HepG2 (cell line): ENCODE measurements around the gene SLC9A9. TPM values are rescaled to one million over a fixed set of nuclear protein-coding genes. Genes with fewer than 3 reads are reported as not detected.

Source experiments
- ATAC-seq: fragments of 200-7000 bp; cut with Tn5 transposase; 3 replicates; pipeline ENCODE4 v1.9.1; 2020; ENCODE audit warnings: mild to moderate bottlenecking, moderate library complexity
- BruUV-seq: library from RNA; stranded (reverse); fragments of 400-500 nt; replicated peaks from 2 replicates; lab custom pipeline; 2021; lab: Mats Ljungman, UMichigan
- CTCF ChIA-PET: fragments of 300-600 bp; formaldehyde crosslinking; extraction: SDS; loops from one replicate; lab custom pipeline; 2021; ENCODE audit warnings: low total read pairs, inconsistent platforms, low intra/inter-chr PET ratio; lab: Yijun Ruan, JAX
- POLR2A ChIA-PET: fragments of 350-600 bp; sonication (Branson Sonifier 250); formaldehyde crosslinking; loops from one replicate; lab custom pipeline; 2020; ENCODE audit warnings: antibody characterized with exemption, inconsistent platforms; lab: Yijun Ruan, JAX
- DNase-seq: peaks from one replicate; pipeline ENCODE4 v3.0.0-alpha.2; 2015; ENCODE audit warnings: low spot score
- FAIRE-seq: peaks from 3 replicates; lab custom pipeline; 2011; peaks lifted over from hg19 to GRCh38; lab: Jason Lieb, UNC
- H2AFZ ChIP-seq: one replicate; pipeline ENCODE4 v1.6.1; 2011; ENCODE audit warnings: low read length, inconsistent platforms
- H3K27ac ChIP-seq: fragments of 300-600 bp; 3 replicates; pipeline ENCODE4 v1.8.0; 2011; ENCODE audit warnings: mixed run types, mild to moderate bottlenecking, mixed read lengths, low read length, inconsistent platforms; ENCODE audit not compliant: insufficient read depth; ENCODE audit errors: extremely low read length
- H3K27me3 ChIP-seq, 2 experiments: fragments of 200-600 bp in 1 of 2; 2 replicates in 1 of 2; 3 replicates in 1 of 2; pipeline versions ENCODE4 v1.6.0 to v1.8.0; 2011; ENCODE audit warnings: low read length in 2 of 2, mild to moderate bottlenecking in 2 of 2, moderate library complexity in 2 of 2, inconsistent platforms in 1 of 2; ENCODE audit not compliant: insufficient read depth in 2 of 2, control insufficient read depth in 1 of 2
- H3K36me3 ChIP-seq, 2 experiments: fragments of 200-600 bp in 1 of 2; replicated peaks in 1 of 2; 2 replicates in 1 of 2; 3 replicates in 1 of 2; pipeline versions ENCODE4 v1.5.1 to v1.8.0; 2011; ENCODE audit warnings: low read length in 2 of 2, inconsistent platforms in 1 of 2; ENCODE audit not compliant: insufficient read depth in 2 of 2, control insufficient read depth in 1 of 2
- H3K4me1 ChIP-seq: 2 replicates; pipeline ENCODE4 v1.5.1; 2012; ENCODE audit warnings: low read length, inconsistent platforms; ENCODE audit not compliant: insufficient read depth
- H3K4me2 ChIP-seq: 2 replicates; pipeline ENCODE4 v1.6.0; 2011; ENCODE audit warnings: low read depth, low read length, inconsistent platforms
- H3K4me3 ChIP-seq, 3 experiments: fragments of 200-600 bp in 1 of 3; sonication (generic), shearing (Covaris generic) in 1 of 3; replicated peaks in 1 of 3; 2 replicates each; pipeline ENCODE4 v1.5.1; 2011 to 2016; ENCODE audit warnings: low read length in 3 of 3, inconsistent platforms in 2 of 3, low read depth in 2 of 3, mild to moderate bottlenecking in 2 of 3, control low read depth in 1 of 3, mixed read lengths in 1 of 3; ENCODE audit not compliant: insufficient read depth in 1 of 3
- H3K79me2 ChIP-seq: one replicate; pipeline ENCODE4 v1.6.1; 2011; ENCODE audit warnings: low read length, inconsistent platforms; ENCODE audit not compliant: insufficient read depth
- H3K9ac ChIP-seq: 2 replicates; pipeline ENCODE4 v1.6.0; 2011; ENCODE audit warnings: mild to moderate bottlenecking, low read depth, low read length, inconsistent platforms; ENCODE audit not compliant: insufficient read depth
- H3K9me3 ChIP-seq: 2 replicates; pipeline ENCODE4 v1.5.1; 2012; ENCODE audit warnings: mild to moderate bottlenecking, low read length
- H4K20me1 ChIP-seq: 2 replicates; pipeline ENCODE4 v1.6.0; 2011; ENCODE audit warnings: inconsistent platforms, mild to moderate bottlenecking, low read length, moderate library complexity; ENCODE audit not compliant: insufficient read depth
- ASH2L ChIP-seq: fragments of 300-600, 200-600 bp; sonication (generic); IDR thresholded peaks from 2 replicates; pipeline ENCODE4 v1.7.0; 2017; ENCODE audit warnings: low read depth, mild to moderate bottlenecking, moderate library complexity, mixed read lengths, low read length; ENCODE audit not compliant: insufficient read length
- IKZF1 ChIP-seq: fragments of 450-650 bp; IDR thresholded peaks from 2 replicates; pipeline ENCODE4 v1.7.1; 2016
- MIXL1 ChIP-seq: IDR thresholded peaks from 2 replicates; pipeline ENCODE4 v1.6.1; 2016
- MTA1 ChIP-seq: sonication (generic); formaldehyde crosslinking; IDR thresholded peaks from 2 replicates; pipeline ENCODE4 v1.4.0; 2020; ENCODE audit warnings: missing genetic modification reagents, mild to moderate bottlenecking, borderline replicate concordance
- PCBP2 ChIP-seq: fragments of 200-400 bp; formaldehyde crosslinking; optimal IDR thresholded peaks from 2 replicates; pipeline ENCODE3; 2018; ENCODE audit warnings: low read length, low read depth; ENCODE audit not compliant: poor library complexity, severe bottlenecking
- PRPF4 ChIP-seq: fragments of 200-400 bp; formaldehyde crosslinking; IDR thresholded peaks from 2 replicates; pipeline ENCODE4 v1.6.1; 2016; ENCODE audit warnings: low read length, low read depth; ENCODE audit not compliant: poor library complexity, severe bottlenecking
- RARG ChIP-seq: sonication (generic); formaldehyde crosslinking; IDR thresholded peaks from 2 replicates; pipeline ENCODE4 v1.4.0; 2020; ENCODE audit warnings: low read depth, mild to moderate bottlenecking, missing genetic modification reagents
- ZBTB7A ChIP-seq: sonication (generic); formaldehyde crosslinking; IDR thresholded peaks from 2 replicates; pipeline ENCODE4 v1.8.0; 2022; ENCODE audit warnings: mild to moderate bottlenecking, missing genetic modification reagents
- ZNF234 ChIP-seq: sonication (generic); formaldehyde crosslinking; conservative IDR thresholded peaks from 2 replicates; pipeline ENCODE4 v1.5.1; 2020; ENCODE audit warnings: mild to moderate bottlenecking, missing genetic modification reagents
- ZNF510 ChIP-seq: sonication (generic); formaldehyde crosslinking; IDR thresholded peaks from 2 replicates; pipeline ENCODE4 v1.4.0; 2020; ENCODE audit warnings: low read depth, mild to moderate bottlenecking, missing genetic modification reagents
- ZNF720 ChIP-seq: sonication (generic); formaldehyde crosslinking; IDR thresholded peaks from 2 replicates; pipeline ENCODE4 v1.4.0; 2020; ENCODE audit warnings: missing genetic modification reagents
- WGBS: methylation state at CpG from one replicate; pipeline ENCODE4 v1.1.6; 2017; ENCODE audit warnings: low lambda C conversion rate; 5-methylcytosine and 5-hydroxymethylcytosine counted together
- in situ Hi-C: cut with HindIII; loops from 2 replicates; pipeline ENCODE4 v1.10.0; 2017; ENCODE audit warnings: low pct_unique_long_range_greater_than_20kb; ENCODE audit not compliant: extremely low pct_ligation_motif_present
- intact Hi-C: fragments of 100-400 bp; cut with micrococcal nuclease; formaldehyde crosslinking; loops from one replicate; pipeline ENCODE4 v1.10.0; 2022; ENCODE audit not compliant: unreplicated experiment
- polyA plus RNA-seq, 8 experiments: library from polyadenylated mRNA; depleted of rRNA in 3 of 8; stranded (reverse) in 7 of 8; unstranded in 1 of 8; fragments of >200 nt; fragmentation: Illumina TruSeq in 4 of 8; extraction: Trizol in 4 of 8; gene quantifications; 2 replicates each; pipeline versions ENCODE4 v1.2.1 to v1.2.3, GENCODE V29; 2011 to 2016; ENCODE audit warnings: low read depth in 4 of 8, missing spikeins in 1 of 8, mixed read lengths in 1 of 8; ENCODE audit not compliant: insufficient read depth in 1 of 8
- total RNA-seq, 5 experiments: library from RNA; depleted of rRNA; stranded (reverse); fragments of >200 nt; fragmentation: Illumina TruSeq; extraction: Trizol; gene quantifications; 2 replicates each; pipeline ENCODE4 v1.2.3, GENCODE V29; 2016; ENCODE audit warnings: low read depth in 1 of 5
- TF ChIP-seq, protein P1 (sequence below): sonication (generic); formaldehyde crosslinking; IDR thresholded peaks from 2 replicates; pipeline ENCODE4 v1.8.1; 2022; ENCODE audit warnings: mild to moderate bottlenecking, missing genetic modification reagents
- TF ChIP-seq, protein P2 (sequence below): sonication (generic); formaldehyde crosslinking; IDR thresholded peaks from 2 replicates; pipeline ENCODE4 v1.9.0; 2021; ENCODE audit warnings: mild to moderate bottlenecking, missing genetic modification reagents
- TF ChIP-seq, protein P3 (sequence below): sonication (generic); formaldehyde crosslinking; conservative IDR thresholded peaks from 2 replicates; pipeline ENCODE4 v1.8.1; 2023; ENCODE audit warnings: missing genetic modification reagents
- TF ChIP-seq, protein P4 (sequence below): sonication (generic); formaldehyde crosslinking; IDR thresholded peaks from 2 replicates; pipeline ENCODE4 v1.5.1; 2020; ENCODE audit warnings: missing genetic modification reagents, mild to moderate bottlenecking, borderline replicate concordance

SLC9A9 gene
- total and polyA plus RNA-seq, 2 of the 13 experiments (the other 11 are each of a cell fraction or from before 2014, with no cell fraction given), result not detected

DNA sequence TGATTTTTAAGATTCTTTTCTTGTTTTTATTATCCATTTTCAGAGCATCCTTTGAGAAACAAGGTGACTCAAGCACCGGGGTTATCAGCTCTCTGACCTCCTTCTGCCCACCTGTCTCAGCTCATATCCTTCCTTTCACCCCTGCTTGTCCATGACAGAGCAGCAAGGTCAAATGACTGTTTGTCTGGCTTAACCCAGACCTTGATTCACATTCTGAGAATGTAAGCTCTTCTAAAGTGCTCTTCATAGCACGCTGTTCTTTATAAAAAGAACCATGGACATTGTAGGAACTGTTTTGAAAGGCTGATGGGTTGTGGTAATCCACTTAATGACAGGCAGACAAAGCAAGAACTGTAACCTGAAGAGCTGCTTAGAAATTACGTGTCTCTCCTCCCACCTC lies 606.2 kb downstream of the SLC9A9 start:
- Histone ChIP-seq H2AFZ (no peak overlapping the region), H3K36me3 (no peaks in the 10 kb centered on the region), H4K20me1 (no peaks in the 10 kb centered on the region), H3K27me3 (no peaks in the 10 kb centered on the region; a peak in 1 of 5 replicates), H3K9me3 (no peaks in the 10 kb centered on the region), H3K4me2 (no peak overlapping the region), H3K9ac (no peak overlapping the region), H3K79me2 (no peaks in the 10 kb centered on the region), H3K4me1 (no peaks in the 10 kb centered on the region), H3K27ac (no peak overlapping the region), H3K4me3 (no peak overlapping the region)
- POLR2A ChIA-PET, result no interaction called here
- no peak for DNase-seq
- FAIRE-seq, result no peak
- WGBS, result 0% methylated on average over 3 of the region's 3 CpGs
- CTCF ChIA-PET, result no interaction called here
- no TSS peak for BruUV-seq
- intact Hi-C loops, result no loop called here
- ATAC-seq, result no peak
- in situ Hi-C loops, result no loop called here
- TF ChIP-seq ZBTB7A (CRISPR knock-in tag) (no peak), IKZF1 (no peak), ASH2L (no peak), ZNF720 (CRISPR knock-in tag) (no peak), PCBP2 (no peak), ZNF510 (CRISPR knock-in tag) (no peak), MIXL1 (CRISPR knock-in tag) (no peak), ZNF234 (no peak), MTA1 (CRISPR knock-in tag) (no peak), RARG (CRISPR knock-in tag) (no peak), PRPF4 (no peak)
- TF ChIP-seq, protein P1, sequence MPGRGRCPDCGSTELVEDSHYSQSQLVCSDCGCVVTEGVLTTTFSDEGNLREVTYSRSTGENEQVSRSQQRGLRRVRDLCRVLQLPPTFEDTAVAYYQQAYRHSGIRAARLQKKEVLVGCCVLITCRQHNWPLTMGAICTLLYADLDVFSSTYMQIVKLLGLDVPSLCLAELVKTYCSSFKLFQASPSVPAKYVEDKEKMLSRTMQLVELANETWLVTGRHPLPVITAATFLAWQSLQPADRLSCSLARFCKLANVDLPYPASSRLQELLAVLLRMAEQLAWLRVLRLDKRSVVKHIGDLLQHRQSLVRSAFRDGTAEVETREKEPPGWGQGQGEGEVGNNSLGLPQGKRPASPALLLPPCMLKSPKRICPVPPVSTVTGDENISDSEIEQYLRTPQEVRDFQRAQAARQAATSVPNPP (CRISPR knock-in tag), result no peak
- TF ChIP-seq, protein P2, sequence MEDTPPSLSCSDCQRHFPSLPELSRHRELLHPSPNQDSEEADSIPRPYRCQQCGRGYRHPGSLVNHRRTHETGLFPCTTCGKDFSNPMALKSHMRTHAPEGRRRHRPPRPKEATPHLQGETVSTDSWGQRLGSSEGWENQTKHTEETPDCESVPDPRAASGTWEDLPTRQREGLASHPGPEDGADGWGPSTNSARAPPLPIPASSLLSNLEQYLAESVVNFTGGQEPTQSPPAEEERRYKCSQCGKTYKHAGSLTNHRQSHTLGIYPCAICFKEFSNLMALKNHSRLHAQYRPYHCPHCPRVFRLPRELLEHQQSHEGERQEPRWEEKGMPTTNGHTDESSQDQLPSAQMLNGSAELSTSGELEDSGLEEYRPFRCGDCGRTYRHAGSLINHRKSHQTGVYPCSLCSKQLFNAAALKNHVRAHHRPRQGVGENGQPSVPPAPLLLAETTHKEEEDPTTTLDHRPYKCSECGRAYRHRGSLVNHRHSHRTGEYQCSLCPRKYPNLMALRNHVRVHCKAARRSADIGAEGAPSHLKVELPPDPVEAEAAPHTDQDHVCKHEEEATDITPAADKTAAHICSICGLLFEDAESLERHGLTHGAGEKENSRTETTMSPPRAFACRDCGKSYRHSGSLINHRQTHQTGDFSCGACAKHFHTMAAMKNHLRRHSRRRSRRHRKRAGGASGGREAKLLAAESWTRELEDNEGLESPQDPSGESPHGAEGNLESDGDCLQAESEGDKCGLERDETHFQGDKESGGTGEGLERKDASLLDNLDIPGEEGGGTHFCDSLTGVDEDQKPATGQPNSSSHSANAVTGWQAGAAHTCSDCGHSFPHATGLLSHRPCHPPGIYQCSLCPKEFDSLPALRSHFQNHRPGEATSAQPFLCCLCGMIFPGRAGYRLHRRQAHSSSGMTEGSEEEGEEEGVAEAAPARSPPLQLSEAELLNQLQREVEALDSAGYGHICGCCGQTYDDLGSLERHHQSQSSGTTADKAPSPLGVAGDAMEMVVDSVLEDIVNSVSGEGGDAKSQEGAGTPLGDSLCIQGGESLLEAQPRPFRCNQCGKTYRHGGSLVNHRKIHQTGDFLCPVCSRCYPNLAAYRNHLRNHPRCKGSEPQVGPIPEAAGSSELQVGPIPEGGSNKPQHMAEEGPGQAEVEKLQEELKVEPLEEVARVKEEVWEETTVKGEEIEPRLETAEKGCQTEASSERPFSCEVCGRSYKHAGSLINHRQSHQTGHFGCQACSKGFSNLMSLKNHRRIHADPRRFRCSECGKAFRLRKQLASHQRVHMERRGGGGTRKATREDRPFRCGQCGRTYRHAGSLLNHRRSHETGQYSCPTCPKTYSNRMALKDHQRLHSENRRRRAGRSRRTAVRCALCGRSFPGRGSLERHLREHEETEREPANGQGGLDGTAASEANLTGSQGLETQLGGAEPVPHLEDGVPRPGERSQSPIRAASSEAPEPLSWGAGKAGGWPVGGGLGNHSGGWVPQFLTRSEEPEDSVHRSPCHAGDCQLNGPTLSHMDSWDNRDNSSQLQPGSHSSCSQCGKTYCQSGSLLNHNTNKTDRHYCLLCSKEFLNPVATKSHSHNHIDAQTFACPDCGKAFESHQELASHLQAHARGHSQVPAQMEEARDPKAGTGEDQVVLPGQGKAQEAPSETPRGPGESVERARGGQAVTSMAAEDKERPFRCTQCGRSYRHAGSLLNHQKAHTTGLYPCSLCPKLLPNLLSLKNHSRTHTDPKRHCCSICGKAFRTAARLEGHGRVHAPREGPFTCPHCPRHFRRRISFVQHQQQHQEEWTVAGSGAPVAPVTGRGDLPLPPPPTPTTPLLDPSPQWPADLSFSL, result no peak
- TF ChIP-seq, protein P3, sequence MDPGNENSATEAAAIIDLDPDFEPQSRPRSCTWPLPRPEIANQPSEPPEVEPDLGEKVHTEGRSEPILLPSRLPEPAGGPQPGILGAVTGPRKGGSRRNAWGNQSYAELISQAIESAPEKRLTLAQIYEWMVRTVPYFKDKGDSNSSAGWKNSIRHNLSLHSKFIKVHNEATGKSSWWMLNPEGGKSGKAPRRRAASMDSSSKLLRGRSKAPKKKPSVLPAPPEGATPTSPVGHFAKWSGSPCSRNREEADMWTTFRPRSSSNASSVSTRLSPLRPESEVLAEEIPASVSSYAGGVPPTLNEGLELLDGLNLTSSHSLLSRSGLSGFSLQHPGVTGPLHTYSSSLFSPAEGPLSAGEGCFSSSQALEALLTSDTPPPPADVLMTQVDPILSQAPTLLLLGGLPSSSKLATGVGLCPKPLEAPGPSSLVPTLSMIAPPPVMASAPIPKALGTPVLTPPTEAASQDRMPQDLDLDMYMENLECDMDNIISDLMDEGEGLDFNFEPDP (CRISPR knock-in tag), result no peak
- TF ChIP-seq, protein P4, sequence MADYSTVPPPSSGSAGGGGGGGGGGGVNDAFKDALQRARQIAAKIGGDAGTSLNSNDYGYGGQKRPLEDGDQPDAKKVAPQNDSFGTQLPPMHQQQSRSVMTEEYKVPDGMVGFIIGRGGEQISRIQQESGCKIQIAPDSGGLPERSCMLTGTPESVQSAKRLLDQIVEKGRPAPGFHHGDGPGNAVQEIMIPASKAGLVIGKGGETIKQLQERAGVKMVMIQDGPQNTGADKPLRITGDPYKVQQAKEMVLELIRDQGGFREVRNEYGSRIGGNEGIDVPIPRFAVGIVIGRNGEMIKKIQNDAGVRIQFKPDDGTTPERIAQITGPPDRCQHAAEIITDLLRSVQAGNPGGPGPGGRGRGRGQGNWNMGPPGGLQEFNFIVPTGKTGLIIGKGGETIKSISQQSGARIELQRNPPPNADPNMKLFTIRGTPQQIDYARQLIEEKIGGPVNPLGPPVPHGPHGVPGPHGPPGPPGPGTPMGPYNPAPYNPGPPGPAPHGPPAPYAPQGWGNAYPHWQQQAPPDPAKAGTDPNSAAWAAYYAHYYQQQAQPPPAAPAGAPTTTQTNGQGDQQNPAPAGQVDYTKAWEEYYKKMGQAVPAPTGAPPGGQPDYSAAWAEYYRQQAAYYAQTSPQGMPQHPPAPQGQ, result no peak
